HG03045 (cell line): ENCODE results near the gene CNTN4.

Experiments
- ATAC-seq: cut with Tn5 transposase; IDR thresholded peaks from one replicate; pipeline ENCODE4 v1.9.1; 2021; ENCODE audit warnings: mild to moderate bottlenecking, moderate library complexity; ENCODE audit not compliant: unreplicated experiment

Gene CNTN4

DNA sequence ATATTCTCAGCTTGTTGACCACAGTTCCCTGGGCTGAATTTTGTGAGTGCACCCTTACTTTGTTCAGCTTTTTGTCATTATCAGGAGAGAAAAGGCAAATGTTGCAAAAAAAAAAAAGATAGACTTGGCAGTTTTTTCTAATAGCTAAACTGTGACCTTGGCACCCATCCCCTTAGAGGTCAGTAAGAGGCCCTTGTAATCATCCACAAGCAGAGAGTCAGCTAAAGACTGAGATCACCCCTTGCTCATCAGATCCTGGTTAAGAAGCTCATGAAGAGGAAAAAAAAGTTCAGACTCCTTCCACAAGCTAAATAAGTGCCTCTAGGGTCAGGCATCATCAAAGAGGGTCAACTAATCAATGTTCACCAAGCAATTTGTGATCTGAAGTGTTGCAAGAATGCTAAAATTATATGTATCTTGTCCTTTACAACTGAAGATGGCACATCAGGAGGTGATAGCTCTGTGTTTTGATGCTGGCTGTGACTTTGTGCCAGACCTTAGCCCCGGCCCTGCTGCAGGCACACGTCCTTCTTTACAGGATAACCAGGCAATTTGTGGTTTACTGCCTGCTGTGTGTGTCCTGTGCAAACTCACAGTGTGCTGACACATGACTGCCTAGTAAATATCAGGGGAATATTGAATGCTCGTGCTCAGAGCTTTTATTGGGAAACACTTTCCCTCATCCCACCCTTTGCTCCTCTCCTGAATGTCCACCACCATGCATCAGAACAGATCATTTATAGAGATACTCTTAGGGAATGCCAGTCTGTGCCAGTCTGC is 748.6 kb downstream of the CNTN4 start:
- ATAC-seq, result no peak

DNA sequence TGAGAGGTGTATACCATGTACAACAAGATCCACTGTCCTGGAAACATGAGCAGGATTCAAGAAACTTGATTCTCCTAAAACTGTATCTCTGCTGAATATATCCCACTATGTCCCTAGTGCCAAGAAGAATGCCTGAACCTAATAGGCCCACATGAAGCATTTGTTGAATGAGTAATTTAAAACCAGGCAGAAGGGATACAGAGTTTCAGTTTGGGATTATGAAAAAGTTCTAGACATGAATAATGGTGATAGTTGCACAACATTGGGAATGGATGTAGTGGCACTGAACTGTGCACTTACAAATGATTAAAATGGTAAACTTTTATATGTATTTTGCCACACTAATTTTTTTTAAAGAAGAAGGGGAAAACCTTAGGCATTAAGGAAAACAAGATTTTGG is 750.4 kb downstream of the CNTN4 start:
- no peak for ATAC-seq

DNA sequence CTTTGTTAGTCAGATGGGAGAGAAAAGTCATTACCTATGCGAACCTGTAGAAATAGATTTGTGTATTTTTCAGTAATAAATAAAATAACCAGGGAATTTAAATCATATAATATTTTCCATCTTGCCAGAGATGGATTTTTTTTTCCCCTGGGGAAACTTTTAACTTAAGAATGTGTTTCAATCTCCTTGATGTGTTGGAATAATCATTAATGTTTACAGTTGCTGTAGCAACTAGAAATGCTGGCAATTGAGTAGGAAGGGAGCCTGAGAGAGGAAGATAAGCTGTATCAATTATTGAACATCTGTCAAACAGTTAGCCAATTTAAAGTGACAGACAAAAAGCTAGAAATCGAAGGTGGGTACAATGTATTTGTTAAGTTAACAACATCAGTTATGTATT is 752.0 kb downstream of the CNTN4 start:
- no peak for ATAC-seq

DNA sequence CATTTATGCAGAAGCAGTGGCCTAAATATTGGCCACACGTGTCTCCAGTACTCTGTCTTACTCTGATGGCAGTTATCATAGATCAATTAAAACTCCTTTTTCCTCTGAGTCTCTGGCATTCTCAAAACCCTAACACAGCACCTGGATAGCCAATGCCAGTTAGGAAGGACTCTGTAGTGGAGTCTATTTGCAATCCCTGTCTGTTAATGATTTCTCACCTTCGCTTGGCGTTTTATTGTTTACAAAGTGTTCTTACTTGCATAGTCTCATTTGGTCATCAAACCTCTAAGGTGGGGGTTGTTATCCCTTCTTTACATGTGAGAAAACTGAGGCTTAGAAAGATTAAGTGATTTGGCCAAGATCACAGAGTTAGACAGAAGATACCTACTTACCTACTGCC is 752.7 kb downstream of the CNTN4 start:
- ATAC-seq, result no peak

DNA sequence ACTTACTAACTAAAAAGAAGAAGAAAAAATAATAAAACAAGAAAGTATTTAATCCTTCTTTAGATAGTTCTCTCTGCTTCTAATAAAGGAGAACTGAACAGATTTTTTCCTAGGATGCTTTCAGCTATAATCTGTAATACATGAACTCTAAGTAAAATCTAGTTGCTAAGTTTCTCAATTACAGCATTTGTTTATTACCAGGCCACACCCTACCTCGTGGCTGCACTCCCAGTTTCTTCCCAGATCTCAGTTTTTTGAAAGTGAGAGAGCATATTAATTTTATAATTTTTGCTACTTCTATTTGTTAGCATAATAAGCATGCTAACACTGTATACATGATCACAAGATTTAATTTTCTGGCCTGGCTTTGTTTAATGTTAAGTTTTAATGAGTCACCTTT is 753.2 kb downstream of the CNTN4 start:
- no peak for ATAC-seq

DNA sequence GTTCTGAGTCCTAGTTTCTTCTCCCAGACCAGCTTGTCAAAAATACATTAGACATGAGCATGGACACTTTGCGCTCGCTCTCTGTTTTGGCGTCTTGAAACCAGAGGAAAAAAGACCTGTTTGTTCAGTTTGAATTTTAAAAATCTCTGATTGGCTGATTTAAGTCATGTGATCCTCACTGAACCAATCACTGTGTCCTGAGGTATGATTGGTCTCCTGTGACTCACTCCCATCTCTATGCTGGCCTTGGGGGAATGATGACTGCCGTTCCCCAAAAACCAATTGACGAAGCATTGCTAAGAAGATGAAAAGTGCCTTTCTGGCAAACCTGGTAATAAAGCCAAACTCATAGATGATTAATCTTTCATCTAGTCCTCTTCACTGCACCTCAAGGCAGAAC is 755.0 kb downstream of the CNTN4 start:
- no peak for ATAC-seq

DNA sequence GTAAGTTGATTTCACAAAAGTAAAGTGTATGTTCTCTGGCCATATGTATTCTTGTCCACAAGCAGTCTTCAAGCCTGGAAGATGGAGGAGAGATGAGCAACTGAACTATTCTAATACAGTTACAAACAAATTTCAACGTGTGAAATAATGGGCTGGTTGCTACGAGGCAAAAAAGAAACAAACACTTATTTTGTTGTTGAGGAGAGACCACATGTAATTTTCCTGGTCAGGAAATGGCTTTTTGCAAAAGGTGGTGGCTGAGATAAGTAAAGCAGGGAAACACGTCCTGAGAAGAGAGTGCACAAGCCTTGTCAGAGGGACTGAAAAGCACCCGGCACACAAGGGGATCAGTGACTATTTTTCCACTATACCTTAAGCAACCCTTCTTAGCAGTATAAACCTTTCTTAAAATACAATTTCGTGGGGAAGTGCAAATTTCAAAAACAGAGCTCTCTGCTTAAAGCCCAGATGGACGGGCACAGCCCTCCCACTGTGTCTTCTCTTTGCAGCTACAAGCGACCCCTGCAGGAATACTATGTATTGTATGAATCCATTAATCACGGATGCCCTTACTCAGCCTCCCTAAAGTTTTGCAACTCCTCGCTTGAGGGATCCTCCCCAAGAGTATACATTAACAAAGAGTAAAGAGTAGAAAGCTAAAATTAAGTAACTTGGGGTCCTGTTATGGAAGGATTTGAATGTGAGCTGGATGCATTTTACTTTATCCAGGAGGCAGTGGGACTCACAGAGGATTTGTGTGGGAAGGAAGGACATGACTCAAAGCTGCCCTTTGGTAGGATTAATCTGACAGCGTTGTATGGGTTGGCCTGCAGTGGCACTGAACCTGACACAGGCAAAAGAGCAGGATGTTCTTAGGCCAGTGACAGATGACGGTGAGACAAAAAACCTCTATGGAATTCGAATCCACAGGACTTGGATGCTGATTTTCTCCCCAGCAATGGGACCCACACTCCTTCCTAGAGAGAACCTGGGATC is 757.8 kb downstream of the CNTN4 start:
- ATAC-seq, result no peak

DNA sequence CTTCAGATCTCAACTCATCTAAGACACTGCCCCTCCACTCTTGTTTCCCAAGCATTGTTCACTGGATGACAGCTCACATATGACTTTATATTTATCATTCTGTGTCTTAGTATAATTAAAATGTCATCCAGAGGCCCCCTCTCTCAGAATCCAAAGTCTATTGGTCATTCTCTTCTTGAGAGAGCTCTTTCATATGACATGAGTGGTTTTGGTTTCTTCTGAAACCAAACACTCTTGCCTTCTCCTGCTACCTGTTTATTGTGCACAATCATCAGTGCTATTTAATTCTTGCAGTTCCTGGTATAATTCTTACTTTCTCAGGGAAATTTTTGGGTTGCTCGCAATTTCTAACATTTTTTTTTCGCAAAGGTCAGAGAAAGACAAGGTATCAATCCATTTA is 762.0 kb downstream of the CNTN4 start:
- ATAC-seq, result no peak

DNA sequence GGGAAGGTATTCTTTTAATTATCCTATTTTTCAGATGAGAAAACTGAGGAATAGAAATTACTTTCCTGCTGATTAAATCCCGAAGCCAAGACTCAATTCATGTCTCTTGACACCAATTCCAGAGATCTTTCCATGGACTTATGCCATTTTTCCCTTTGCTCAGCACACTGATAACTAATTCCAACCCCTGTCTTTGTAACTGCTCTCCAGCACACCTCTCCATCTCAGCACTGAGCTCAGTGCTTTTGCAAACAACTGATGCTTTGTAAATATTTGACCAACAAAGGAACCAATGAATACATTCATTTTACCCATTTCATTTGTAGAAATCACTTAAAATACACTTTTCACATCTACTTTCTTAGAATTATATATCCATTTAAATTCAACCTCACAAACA is 762.5 kb downstream of the CNTN4 start:
- ATAC-seq, result no peak

DNA sequence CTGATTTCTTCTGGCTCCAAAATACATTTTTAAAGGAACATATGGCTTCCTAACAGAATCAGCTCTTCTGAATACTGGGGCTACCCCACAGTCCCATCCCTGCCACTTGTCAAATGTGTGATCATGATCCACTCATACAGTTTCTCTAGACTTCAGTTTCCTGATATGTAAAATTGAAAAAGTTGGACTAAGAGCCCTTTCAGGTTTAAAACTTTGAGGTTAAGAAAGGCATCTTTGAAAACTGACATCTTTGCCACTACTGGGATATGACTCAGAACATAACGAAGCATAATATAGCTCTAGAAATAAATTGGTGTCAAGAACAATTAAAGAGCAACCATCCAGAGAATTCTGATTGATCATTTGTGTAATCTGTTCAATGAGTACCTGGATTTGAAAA is 763.3 kb downstream of the CNTN4 start:
- no peak for ATAC-seq

DNA sequence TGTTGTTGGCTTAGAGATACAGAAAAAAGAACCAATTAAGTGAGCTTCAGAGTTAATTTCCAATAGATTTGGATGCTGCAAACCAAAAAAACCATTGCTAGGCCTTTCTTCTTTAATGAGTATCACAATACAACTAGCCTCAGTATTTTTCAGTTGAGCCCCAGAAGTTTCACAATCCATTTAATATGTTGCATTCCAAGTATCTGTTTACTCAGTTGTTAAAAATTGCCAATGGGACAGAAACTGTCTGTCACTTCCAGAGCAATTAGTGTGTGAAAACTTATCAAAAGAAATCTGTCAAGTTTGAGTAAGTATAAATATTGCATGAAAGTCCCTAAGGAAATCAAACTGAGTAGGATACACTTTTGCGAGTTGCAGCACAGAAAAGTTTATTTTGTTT is 763.7 kb downstream of the CNTN4 start:
- ATAC-seq, result no peak

DNA sequence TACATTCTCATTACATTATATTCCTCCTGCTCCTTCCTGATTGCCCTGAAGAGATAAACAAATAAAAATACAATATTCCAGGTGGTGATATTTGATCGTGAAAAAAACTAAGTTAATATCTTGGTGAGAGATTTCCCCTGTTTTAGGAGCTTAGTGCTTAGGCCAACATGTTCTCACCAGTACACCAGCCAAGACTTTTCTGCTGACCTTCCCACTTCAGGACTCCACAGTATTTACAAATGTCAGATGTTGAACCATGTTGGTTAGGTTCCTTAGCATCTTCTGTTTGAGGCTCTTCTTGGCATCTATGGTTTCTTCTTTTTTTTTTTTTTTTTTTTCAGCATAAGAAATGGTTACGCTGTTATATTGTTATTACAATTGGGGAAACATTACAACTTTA is 764.5 kb downstream of the CNTN4 start:
- no peak for ATAC-seq

DNA sequence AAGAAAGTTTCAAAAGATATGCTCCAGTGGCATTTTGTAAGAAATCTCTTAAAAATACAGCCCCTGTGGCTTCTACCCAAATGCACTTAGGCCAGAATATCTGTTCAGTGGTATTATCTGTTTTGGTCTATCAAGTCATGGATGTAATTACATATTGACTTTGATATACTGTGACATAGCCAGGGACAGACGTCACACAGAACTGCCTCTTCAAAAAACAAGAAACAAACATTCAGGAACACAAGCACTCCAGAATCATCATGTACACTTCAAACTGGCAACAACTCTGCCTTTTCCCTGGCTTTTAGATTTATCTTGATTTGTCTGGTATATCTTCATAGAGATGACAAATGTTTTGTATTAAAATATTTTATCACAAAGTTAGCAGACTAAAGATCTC is 771.2 kb downstream of the CNTN4 start:
- ATAC-seq, result no peak

DNA sequence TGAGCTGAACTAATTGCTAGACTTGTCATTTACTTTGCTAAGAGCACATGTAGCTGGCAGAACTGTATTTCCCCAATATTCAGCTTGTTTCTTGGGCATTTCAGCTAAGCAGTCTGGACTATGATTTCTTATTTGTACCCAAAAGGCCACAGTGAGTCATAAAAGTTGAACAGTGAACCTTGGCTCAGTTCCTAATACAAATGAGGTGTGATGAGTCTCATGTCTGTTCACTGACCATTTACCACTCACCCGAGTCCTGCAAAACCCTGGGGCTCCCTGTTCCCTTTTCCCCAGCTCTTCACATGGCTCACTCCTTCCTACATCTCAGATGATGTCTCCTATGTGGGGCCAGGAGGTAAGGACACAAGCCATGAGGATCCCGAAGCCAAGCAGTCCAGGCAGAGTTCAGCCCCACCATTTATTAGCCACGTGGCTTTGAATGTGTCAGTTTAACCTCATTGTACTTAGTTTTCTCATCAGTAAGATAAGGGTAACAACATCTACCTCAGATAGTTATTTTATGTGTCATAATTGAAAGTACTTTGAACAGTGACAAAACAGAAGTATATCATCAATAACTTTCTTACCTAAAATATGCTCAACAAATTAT is 772.2 kb downstream of the CNTN4 start:
- no peak for ATAC-seq

DNA sequence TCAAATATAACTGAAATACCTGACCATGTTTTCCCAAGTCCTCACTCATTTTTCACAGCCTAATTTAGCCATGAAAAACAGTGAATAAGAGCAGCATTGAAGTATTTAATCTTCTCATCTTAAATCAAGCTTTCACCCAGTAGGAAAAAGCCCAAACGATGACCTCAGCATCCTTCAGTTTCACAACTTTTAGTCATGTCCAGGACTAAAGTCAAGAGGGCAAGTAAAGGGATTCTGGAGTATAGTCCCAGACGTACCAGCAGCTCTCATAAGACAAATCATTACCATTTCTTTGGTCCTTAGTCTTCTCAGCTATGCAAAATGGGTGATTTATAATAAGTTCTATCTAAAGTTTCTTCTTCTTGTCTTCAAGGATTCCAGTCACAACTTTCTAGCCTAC is 774.2 kb downstream of the CNTN4 start:
- ATAC-seq, result no peak

DNA sequence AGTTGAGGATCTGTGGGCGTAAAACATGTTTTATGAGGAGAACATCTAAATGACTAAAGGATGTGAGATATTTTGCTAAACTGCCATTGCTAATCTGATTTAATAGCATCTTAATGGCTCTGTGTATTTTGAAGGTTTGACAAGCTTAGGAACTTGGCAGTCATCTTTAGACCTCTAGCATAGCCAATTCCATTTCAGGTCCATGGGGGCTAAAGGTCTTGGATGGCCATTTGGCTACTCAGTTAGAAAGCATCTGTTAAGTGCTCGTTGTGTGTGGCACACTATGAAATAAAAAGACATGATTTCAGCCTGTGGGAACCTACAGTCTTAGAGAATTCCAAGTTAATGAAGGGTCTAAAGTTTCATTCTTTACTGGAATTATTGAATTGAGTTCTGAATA is 775.3 kb downstream of the CNTN4 start:
- ATAC-seq, result no peak

DNA sequence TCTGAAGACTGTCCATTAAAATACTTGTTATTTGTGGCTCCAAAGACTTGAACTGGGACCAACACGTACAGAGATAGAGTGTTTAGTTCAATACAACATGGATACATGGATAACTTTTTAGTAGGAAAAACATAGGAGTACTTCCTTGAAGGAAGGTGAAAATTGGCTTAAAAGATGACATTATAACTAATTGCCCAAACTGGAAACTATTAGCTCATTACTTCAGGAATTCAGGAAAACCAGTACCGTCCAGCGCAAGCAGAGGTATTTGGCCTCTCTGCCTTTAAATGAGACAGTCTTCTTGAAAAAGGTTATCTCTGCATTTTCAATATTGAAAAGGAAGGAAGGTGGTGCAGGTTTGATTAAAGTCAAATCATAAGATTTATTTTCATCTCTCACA is 777.0 kb downstream of the CNTN4 start:
- ATAC-seq, result no peak

DNA sequence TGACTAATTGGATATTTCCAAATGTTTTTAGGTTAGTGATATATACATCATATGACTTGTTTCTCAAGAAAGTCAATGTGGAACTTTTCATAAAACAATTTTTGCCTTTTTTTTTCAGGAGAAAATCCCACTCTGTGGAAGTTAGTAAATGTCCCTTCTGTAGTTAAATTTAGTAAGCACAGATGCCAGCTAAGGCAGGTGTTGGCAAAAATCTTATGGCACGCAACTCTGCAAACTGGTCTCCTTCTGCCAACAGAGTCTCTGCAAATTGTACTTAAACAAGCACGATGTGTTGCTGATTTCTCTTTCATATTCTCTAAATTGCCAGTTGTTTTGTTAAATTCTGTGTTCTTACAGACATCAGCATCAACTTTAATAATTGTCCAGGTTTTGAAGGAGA is 777.7 kb downstream of the CNTN4 start:
- no peak for ATAC-seq

DNA sequence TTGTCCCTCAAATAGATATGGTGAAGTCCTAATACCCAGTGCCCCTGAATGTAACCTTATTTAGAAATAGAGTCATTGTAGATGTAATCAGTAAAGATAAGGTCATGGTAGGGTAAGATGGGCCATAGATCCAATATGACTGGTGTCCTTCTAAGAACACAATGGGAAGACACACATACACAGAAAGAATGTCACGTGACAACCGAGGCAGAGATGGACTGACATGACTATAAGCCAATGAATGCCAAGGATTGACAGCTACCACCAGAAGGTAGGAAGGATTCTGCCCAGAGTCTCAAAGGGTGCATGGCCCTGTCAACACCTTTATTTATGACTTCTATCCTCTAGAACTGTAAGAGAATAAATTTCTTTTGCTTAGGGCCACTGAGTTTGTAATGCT is 780.4 kb downstream of the CNTN4 start:
- ATAC-seq, result no peak

DNA sequence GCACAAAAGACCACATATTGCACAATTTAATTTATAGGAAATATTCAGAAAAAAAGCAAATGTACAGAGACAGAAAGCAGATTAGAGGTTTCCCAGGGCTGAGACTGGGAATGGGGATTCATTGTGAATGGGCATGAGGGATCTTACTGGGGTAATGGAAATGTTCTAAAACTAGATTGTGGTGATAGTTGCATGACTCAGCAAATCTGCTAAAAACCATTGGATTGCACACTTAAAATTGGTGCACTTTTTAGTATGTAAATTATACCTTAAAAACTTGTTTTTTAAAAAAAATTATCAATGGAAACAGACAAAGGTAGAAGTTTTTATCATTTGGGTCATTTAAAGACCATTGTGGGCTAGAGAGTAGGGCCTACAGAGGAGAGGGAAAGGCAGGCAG is 780.9 kb downstream of the CNTN4 start:
- no peak for ATAC-seq

DNA sequence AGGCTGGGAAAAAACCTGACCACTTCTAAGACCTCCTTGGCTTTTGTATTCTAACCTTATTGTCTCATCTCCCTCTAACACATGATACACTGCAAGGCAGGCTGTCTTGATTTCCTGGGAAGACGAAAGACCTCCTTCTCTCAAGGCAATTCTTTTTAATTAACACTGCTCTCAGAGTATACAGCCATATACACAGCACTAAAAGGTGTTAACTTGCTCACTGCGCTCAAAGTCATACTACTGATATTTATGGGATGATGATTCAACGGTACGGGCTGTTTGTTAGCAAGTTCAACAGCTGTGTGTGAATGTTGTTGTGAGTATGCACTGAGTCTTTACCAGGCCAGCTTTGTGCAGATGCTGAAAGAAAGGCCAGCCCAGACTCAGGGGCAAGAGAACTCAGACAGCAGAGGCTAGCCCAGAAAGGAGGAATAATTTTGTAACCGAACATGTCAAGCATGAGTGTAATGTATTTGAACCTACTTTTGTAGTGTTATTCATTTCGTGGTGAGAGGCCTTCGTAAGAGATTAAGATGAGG is 781.6 kb downstream of the CNTN4 start:
- ATAC-seq, result no peak
